Endodermal cell (in vitro differentiated cells): ENCODE data around the gene ADGRB3. TPM values are rescaled to one million over a fixed set of nuclear protein-coding genes. Genes with fewer than 3 reads are reported as not detected.

ENCODE experiments used
- DNase-seq: peaks from one replicate; pipeline ENCODE4 v3.0.0-alpha.2; 2017
- H3K27ac ChIP-seq: 2 replicates; pipeline ENCODE4 v1.5.1; 2013; ENCODE audit warnings: mild to moderate bottlenecking, low read depth, low read length, moderate library complexity
- H3K27me3 ChIP-seq: 2 replicates; pipeline ENCODE4 v1.6.1; 2013; ENCODE audit warnings: mild to moderate bottlenecking, low read length, moderate library complexity; ENCODE audit not compliant: insufficient read depth, control insufficient read depth, poor library complexity, severe bottlenecking
- H3K36me3 ChIP-seq: 2 replicates; pipeline ENCODE4 v1.7.0; 2013; ENCODE audit warnings: mild to moderate bottlenecking, low read length, moderate library complexity; ENCODE audit not compliant: control insufficient read depth, insufficient read depth
- H3K4me1 ChIP-seq: one replicate; pipeline ENCODE4 v1.7.0; 2013; ENCODE audit warnings: low read length; ENCODE audit not compliant: control insufficient read depth, insufficient read depth
- H3K4me3 ChIP-seq: 2 replicates; pipeline ENCODE4 v1.5.1; 2013; ENCODE audit warnings: mild to moderate bottlenecking, low read length, moderate library complexity
- H3K9ac ChIP-seq: 2 replicates; pipeline ENCODE4 v1.6.1; 2013; ENCODE audit warnings: mild to moderate bottlenecking, low read length, moderate library complexity; ENCODE audit not compliant: poor library complexity, severe bottlenecking; ENCODE audit errors: extremely low read depth
- H3K9me3 ChIP-seq: 2 replicates; pipeline ENCODE4 v1.6.1; 2013; ENCODE audit warnings: mild to moderate bottlenecking, low read length, moderate library complexity; ENCODE audit not compliant: control insufficient read depth
- H3K27ac Mint-ChIP-seq: 2 replicates; pipeline ENCODE4 v1.8.0; 2020; ENCODE audit warnings: mixed read lengths
- H3K27me3 Mint-ChIP-seq: 2 replicates; pipeline ENCODE4 v1.8.0; 2021; ENCODE audit warnings: mild to moderate bottlenecking, mixed read lengths; ENCODE audit not compliant: insufficient read depth
- H3K36me3 Mint-ChIP-seq: 2 replicates; pipeline ENCODE4 v1.8.0; 2020; ENCODE audit warnings: low read depth, mixed read lengths
- H3K4me1 Mint-ChIP-seq: 2 replicates; pipeline ENCODE4 v1.8.0; 2020; ENCODE audit warnings: mixed read lengths
- H3K4me3 Mint-ChIP-seq: 2 replicates; pipeline ENCODE4 v1.8.0; 2020; ENCODE audit warnings: mild to moderate bottlenecking, moderate library complexity, mixed read lengths
- H3K9me3 Mint-ChIP-seq: 2 replicates; pipeline ENCODE4 v1.8.0; 2020; ENCODE audit warnings: mild to moderate bottlenecking, mixed read lengths
- CTCF ChIP-seq: fragments of 200-600 bp; sonication (generic); conservative IDR thresholded peaks from 2 replicates; pipeline ENCODE4 v1.5.0; 2021; ENCODE audit warnings: antibody characterized with exemption, mild to moderate bottlenecking
- WGBS, 2 experiments: methylation state at CpG; one replicate each; pipeline versions ENCODE4 v1.1.5 to v1.1.7; 2013; ENCODE audit warnings: missing lambda C conversion rate in 2 of 2, mixed read lengths in 1 of 2; ENCODE audit not compliant: insufficient coverage in 1 of 2, insufficient read length in 1 of 2; 5-methylcytosine and 5-hydroxymethylcytosine counted together
- total RNA-seq, 2 donors: library from RNA; stranded (reverse); fragmentation: NEBNext Ultra II Directional in 1 of 2; extraction: Animal tissue kit (Norgen Biotek cat#: 25700) in 1 of 2; gene quantifications; 2 replicates in 1 of 2; 3 replicates in 1 of 2; pipeline ENCODE4 v1.2.1, GENCODE V29; 2021

Gene ADGRB3
- total RNA-seq, 2 donors from 2014 or later, result 0.33 to 1.3 TPM

GRCh38 chr6:68993911-68994310, 358.8 kb downstream of the ADGRB3 start:
- Histone ChIP-seq H3K9ac (no peak overlapping the region), H3K4me3 (no peak overlapping the region), H3K27ac (no peak overlapping the region), H3K4me1 (no peaks in the 10 kb centered on the region), H3K9me3 (no peaks in the 10 kb centered on the region), H3K36me3 (no peaks in the 10 kb centered on the region), H3K27me3 (no peaks in the 10 kb centered on the region)
- no peak for DNase-seq
- no peak overlapping the region for H3K27ac Mint-ChIP-seq
- H3K27me3 Mint-ChIP-seq, result peaks cover 9% of the 10 kb centered on the region
- peaks cover 1% of the 10 kb centered on the region for H3K4me1 Mint-ChIP-seq
- H3K9me3 Mint-ChIP-seq, result no peaks in the 10 kb centered on the region
- TF ChIP-seq CTCF, result no peak
- H3K36me3 Mint-ChIP-seq, result no peaks in the 10 kb centered on the region
- H3K4me3 Mint-ChIP-seq, result no peak overlapping the region
- WGBS, 2 experiments, result 94 to 97% methylated on average over 3 to 5 of the region's 5 CpGs

- Histone ChIP-seq H3K27me3 (no peaks in the 10 kb centered on the region), H3K9ac (no peak overlapping the region), H3K4me3 (no peak overlapping the region), H3K9me3 (no peaks in the 10 kb centered on the region), H3K36me3 (no peaks in the 10 kb centered on the region), H3K27ac (no peak overlapping the region), H3K4me1 (no peaks in the 10 kb centered on the region)
- no peak for TF ChIP-seq CTCF
- no peak for DNase-seq
- Mint-ChIP-seq H3K4me1 (peaks cover 1% of the 10 kb centered on the region), H3K4me3 (no peak overlapping the region), H3K9me3 (no peaks in the 10 kb centered on the region), H3K27ac (no peak overlapping the region), H3K36me3 (no peaks in the 10 kb centered on the region), H3K27me3 (peaks cover 9% of the 10 kb centered on the region)
- 90 to 100% methylated on average over 1 of the region's 1 CpG for WGBS, 2 experiments
Observed at GRCh38 chr6:68994521-68994920, 359.4 kb downstream of the ADGRB3 start.

- no peak overlapping the region for H3K9ac ChIP-seq
- Mint-ChIP-seq H3K27me3 (no peaks in the 10 kb centered on the region), H3K36me3 (no peaks in the 10 kb centered on the region), H3K27ac (no peak overlapping the region), H3K9me3 (no peaks in the 10 kb centered on the region), H3K4me1 (peaks cover 4% of the 10 kb centered on the region), H3K4me3 (no peak overlapping the region)
- no peaks in the 10 kb centered on the region for H3K27me3 ChIP-seq
- no peaks in the 10 kb centered on the region for H3K36me3 ChIP-seq
- no peak overlapping the region for H3K27ac ChIP-seq
- no peak for DNase-seq
- no peak for TF ChIP-seq CTCF
- no peaks in the 10 kb centered on the region for H3K9me3 ChIP-seq
- no peaks in the 10 kb centered on the region for H3K4me1 ChIP-seq
- 93 to 100% methylated on average over 2 to 5 of the region's 5 CpGs for WGBS, 2 experiments
- no peak overlapping the region for H3K4me3 ChIP-seq
Observed at GRCh38 chr6:69005199-69005598, 370.1 kb downstream of the ADGRB3 start.
